IgD-negative memory B cell (primary cell): ENCODE results near the gene GRK5. TPM values are rescaled to one million over a fixed set of nuclear protein-coding genes. Genes with fewer than 3 reads are reported as not detected.

Experiments
- H3K27ac Mint-ChIP-seq, 3 donors: one replicate each; pipeline ENCODE4 v1.8.0; 2020 to 2022; ENCODE audit warnings: mild to moderate bottlenecking in 3 of 3, mixed read lengths in 3 of 3, moderate library complexity in 1 of 3
- H3K27me3 Mint-ChIP-seq: one replicate; pipeline ENCODE4 v1.8.0; 2021; ENCODE audit warnings: mixed read lengths
- H3K36me3 Mint-ChIP-seq: one replicate; pipeline ENCODE4 v1.8.0; 2020; ENCODE audit warnings: mild to moderate bottlenecking, mixed read lengths
- H3K4me1 Mint-ChIP-seq, 3 donors: one replicate each; pipeline ENCODE4 v1.8.0; 2020 to 2022; ENCODE audit warnings: mixed read lengths in 3 of 3, mild to moderate bottlenecking in 1 of 3
- H3K4me3 Mint-ChIP-seq, 4 donors: one replicate each; pipeline ENCODE4 v1.8.0; 2020 to 2022; ENCODE audit warnings: mild to moderate bottlenecking in 4 of 4, mixed read lengths in 4 of 4, moderate library complexity in 3 of 4
- H3K9me3 Mint-ChIP-seq, 3 donors: one replicate each; pipeline ENCODE4 v1.8.0; 2020 to 2021; ENCODE audit warnings: mixed read lengths in 3 of 3, mild to moderate bottlenecking in 1 of 3
- polyA plus RNA-seq: library from polyadenylated mRNA; unstranded; fragments of 300-500 nt; fragmentation: Illumina TruSeq; gene quantifications from one replicate; pipeline ENCODE4 v1.2.3, GENCODE V29; 2021

GRK5 gene
- polyA plus RNA-seq, 1 donor from 2014 or later, result 18.1 TPM

DNA sequence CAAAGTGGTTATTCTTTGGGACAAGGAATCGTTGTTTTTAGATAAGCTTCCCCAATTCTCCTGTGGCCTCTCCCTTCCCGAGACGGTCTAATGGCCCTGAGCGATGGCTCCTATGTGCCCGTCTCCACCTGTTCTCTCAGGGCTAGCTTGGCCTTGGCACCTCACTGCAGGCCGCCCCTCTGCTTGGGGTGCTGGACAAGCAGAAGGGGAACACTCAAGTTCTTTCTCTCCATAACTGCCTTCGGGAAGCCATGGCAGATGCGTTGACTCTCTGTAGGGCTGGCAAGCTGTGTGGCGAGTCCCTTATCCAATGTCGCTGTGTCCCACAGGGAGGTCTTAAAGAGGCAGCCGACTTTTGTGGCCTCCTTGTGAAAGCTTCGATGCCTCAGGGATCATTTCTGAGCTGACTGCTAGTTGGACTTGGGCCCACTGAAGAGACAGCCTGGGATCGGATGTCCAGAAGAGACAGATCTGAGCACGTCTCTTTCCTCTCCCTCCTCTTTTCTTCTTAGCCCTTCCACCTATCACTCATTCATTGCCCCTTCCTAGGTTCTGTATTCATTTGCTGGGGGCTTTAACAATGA is 70.8 kb downstream of the GRK5 start:
- H3K36me3 Mint-ChIP-seq, result peaks cover 10% of the 10 kb centered on the region
- peak overlapping the region in 2 of 3 donors; percentile 1 to 63 for H3K27ac Mint-ChIP-seq
- H3K9me3 Mint-ChIP-seq, result no peaks in the 10 kb centered on the region
- H3K4me1 Mint-ChIP-seq, result peaks cover 23 to 47% (median 28%) of the 10 kb centered on the region in 3 donors
- peak overlapping the region in 1 of 4 donors; percentile 49 for H3K4me3 Mint-ChIP-seq
- no peaks in the 10 kb centered on the region for H3K27me3 Mint-ChIP-seq

DNA sequence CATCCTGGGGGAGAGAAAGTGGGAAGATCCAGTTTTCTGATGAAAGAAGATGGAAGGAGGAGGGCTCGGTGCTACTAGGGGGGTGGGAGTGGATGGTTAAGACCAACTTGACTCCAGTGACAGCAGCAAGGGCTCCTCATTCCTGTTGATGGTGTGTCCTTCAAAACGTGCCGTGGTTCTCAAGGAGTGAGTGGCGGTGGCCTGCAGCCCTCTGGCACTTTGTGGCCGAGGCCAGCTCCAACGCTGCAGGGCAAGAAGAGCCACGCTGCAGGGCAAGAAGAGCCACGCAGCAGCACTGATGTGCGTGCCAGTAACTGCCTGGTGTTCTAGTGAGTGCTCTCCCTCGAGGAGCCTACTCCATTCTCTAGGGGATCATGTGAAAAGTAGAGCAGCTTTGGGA is 72.1 kb downstream of the GRK5 start:
- peak overlapping the region in 1 of 4 donors; percentile 19 for H3K4me3 Mint-ChIP-seq
- H3K27me3 Mint-ChIP-seq, result no peaks in the 10 kb centered on the region
- H3K9me3 Mint-ChIP-seq, result no peaks in the 10 kb centered on the region
- peaks cover 10% of the 10 kb centered on the region for H3K36me3 Mint-ChIP-seq
- peaks cover 29 to 50% (median 37%) of the 10 kb centered on the region in 3 donors for H3K4me1 Mint-ChIP-seq
- H3K27ac Mint-ChIP-seq, result peak overlapping the region in 1 of 3 donors; percentile 69

DNA sequence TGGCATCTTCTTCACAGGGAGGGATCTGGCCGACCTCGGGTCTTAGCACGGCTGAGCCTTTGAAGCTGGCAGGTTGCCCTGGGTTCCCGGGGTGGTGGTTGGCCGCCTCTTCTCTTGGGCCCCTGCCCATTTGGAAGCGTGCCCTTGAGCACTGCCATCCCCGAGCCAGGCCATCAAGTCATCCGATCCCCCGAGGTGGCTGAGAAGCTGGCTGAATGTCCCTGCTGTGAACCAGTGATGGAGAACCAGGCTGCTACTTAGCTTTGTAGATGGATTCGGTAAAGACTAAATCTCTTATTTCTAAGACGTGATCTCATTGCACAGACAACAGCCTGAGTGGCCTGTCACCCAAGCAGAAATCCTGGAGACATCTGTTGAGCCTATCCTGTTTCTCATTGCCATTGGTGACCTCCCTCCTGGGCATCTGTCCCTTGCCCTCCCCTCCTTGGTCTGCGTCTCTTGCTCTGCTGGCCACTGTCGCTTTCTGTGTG is 74.3 kb downstream of the GRK5 start:
- Mint-ChIP-seq H3K4me1 (peaks cover 37 to 56% (median 46%) of the 10 kb centered on the region in 3 donors), H3K36me3 (peaks cover 10% of the 10 kb centered on the region), H3K9me3 (no peaks in the 10 kb centered on the region), H3K27ac (peak overlapping the region in 1 of 3 donors; percentile 60), H3K27me3 (no peaks in the 10 kb centered on the region), H3K4me3 (peak overlapping the region in 1 of 4 donors; percentile 31)

DNA sequence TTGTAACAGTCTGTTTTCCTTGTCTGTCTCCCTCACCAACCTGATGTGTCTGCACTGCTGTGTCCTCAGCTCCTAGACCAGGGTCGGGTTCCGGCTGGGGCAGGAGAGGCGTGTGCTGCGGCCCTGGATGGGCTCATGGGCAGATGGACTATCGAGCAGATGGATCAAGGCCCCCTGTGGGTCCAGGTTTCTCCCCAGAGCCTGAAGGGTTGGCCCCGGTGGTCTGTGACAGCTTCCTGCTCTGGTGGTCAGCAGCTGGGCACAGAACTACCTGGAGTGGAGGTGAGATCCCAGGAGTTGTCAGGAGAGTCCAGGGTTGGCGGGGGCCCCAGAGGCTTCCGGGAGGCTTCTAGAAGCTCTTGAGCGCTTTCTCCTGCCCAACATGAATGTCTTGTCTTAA is 75.1 kb downstream of the GRK5 start:
- peaks cover 10% of the 10 kb centered on the region for H3K36me3 Mint-ChIP-seq
- peak overlapping the region in 1 of 4 donors; percentile 23 for H3K4me3 Mint-ChIP-seq
- peaks cover 40 to 54% (median 49%) of the 10 kb centered on the region in 3 donors for H3K4me1 Mint-ChIP-seq
- peak overlapping the region in 1 of 3 donors; percentile 80 for H3K27ac Mint-ChIP-seq
- H3K27me3 Mint-ChIP-seq, result no peaks in the 10 kb centered on the region
- H3K9me3 Mint-ChIP-seq, result no peaks in the 10 kb centered on the region

DNA sequence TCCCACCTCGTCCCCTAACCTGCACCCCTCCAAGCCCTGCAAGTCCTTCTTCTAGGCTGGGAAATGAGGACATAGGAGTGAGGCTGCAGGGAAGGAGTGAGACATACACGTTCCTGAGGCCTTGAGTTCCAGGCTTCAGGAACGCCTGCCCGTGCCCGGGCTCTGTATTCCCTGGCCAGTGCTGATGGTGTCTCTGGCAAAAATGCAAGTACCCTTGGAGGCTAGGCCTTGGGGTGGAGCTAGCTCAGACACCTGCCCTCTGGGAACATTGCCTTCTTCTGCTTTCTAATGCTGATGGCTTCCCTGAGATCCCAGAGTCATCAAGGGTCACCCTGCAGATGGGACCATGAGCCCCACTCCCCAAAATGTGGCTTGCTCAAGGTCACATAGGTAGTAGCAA is 76.0 kb downstream of the GRK5 start:
- Mint-ChIP-seq H3K36me3 (peaks cover 8% of the 10 kb centered on the region), H3K4me3 (peak overlapping the region in 3 of 4 donors; percentile 3 to 92 (median 11)), H3K27ac (peak overlapping the region; percentile 69 to 93 (median 80)), H3K4me1 (peaks cover 42 to 55% (median 51%) of the 10 kb centered on the region in 3 donors), H3K9me3 (no peaks in the 10 kb centered on the region), H3K27me3 (no peaks in the 10 kb centered on the region)

DNA sequence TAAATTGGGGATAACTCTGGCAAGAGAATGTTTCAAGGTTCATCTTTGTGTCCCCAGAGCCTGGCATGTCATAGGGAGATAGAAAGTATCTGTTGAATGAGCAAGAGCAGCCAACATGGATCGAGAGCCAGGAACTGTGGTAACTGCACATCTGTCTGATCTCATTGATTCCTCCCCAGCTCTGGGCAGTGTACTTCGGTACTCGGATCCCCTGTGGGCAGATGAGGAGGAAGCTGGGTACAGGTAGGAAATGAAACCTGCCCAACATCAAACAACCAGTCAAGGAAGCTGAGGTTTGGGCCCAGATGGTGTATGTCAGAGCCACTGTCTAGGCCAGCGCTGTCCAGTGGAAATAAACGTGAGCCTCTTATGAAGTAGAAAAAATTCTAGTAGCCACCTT is 76.4 kb downstream of the GRK5 start:
- no peaks in the 10 kb centered on the region for H3K9me3 Mint-ChIP-seq
- H3K36me3 Mint-ChIP-seq, result peaks cover 6% of the 10 kb centered on the region
- peaks cover 42 to 58% (median 52%) of the 10 kb centered on the region in 3 donors for H3K4me1 Mint-ChIP-seq
- peak overlapping the region; percentile 69 to 93 (median 80) for H3K27ac Mint-ChIP-seq
- H3K27me3 Mint-ChIP-seq, result no peaks in the 10 kb centered on the region
- H3K4me3 Mint-ChIP-seq, result peak overlapping the region in 3 of 4 donors; percentile 3 to 92 (median 11)

DNA sequence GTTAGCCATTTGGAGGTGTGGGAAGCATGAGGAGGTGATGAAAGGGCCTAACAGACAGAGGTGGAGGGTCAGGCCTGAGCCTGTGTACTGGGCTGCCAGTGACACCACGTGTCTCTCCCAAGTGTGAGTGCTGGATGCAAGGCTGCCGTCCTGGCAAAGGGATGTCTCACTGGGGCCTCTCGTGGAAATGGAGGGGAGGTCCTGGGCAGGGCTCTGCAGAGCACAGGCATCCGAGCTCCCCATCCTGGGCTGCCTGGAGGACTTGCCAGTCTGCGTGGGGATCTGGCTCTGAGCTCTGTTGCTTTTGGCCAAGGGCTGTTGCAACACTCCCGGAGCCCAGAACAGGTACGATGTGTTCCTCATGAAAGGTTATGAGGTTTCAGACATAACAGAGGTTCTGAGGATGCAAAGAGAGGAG is 77.3 kb downstream of the GRK5 start:
- peak overlapping the region; percentile 31 to 89 (median 80) for H3K27ac Mint-ChIP-seq
- H3K9me3 Mint-ChIP-seq, result no peaks in the 10 kb centered on the region
- H3K36me3 Mint-ChIP-seq, result peaks cover 4% of the 10 kb centered on the region
- H3K4me3 Mint-ChIP-seq, result peak overlapping the region in 2 of 4 donors; percentile 17 to 54
- H3K27me3 Mint-ChIP-seq, result no peaks in the 10 kb centered on the region
- peaks cover 50 to 64% (median 51%) of the 10 kb centered on the region in 3 donors for H3K4me1 Mint-ChIP-seq

DNA sequence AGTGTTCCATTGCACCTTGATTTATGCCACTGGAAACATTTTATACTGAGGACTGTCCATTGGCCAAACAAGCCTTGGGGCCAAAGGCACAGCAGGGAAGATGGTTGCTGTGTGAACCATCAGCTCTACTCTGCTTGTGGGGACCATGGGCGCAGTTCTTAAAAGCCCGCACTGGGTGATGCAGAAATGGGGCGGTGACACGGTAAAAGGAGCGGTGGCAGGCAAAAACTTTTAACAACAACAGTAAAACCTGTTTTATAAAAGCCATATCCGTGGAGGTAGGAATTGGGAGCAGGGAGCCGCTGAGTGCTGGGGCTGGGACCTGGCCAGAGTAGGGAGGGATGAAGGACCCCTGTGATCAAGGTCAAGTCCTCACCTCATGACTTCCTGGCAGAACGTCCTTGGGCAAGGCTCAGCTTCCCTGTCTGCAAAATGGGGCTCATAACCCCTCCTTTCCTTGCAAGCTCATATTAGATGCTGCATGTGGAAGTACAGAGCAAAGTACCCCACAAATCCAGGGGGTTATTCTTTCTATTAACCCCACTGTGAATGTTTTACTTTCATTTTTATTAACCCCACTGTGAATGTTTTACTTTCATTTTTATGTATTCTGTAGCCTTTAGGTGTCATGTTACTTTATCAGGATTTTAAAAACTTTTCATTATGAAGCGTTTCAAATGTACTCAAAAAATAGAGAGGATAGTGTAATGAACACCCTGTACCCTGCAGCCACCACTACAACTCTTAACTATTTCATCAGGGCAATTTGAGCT is 78.3 kb downstream of the GRK5 start:
- Mint-ChIP-seq H3K4me3 (peak overlapping the region in 3 of 4 donors; percentile 13 to 83 (median 75)), H3K9me3 (no peaks in the 10 kb centered on the region), H3K36me3 (no peaks in the 10 kb centered on the region), H3K27ac (peak overlapping the region; percentile 31 to 89 (median 80)), H3K27me3 (no peaks in the 10 kb centered on the region), H3K4me1 (peaks cover 54 to 67% (median 57%) of the 10 kb centered on the region in 3 donors)

DNA sequence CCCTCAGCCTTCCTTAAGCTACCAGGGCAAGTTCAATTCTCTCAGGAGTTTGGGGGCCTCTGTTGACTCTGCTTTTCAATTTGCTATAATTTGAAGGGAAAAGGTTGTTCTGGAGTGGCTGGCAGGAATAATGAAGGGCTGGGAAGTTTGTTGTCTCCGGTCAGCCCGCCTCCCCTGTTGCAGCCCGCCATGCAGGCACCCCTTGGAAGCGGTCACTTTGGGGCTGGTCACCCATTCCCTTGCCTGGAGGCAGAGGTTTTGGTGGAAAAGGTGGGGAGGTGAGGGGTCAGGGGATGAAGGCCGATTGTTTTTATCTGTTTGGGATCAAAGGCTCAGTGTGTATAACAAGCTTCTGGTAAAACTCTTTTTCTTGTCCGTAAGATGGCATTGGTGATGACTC is 79.1 kb downstream of the GRK5 start:
- peak overlapping the region in 2 of 4 donors; percentile 20 to 63 for H3K4me3 Mint-ChIP-seq
- H3K36me3 Mint-ChIP-seq, result no peaks in the 10 kb centered on the region
- H3K4me1 Mint-ChIP-seq, result peaks cover 56 to 66% (median 56%) of the 10 kb centered on the region in 3 donors
- H3K27ac Mint-ChIP-seq, result peak overlapping the region in 2 of 3 donors; percentile 80 to 89
- no peaks in the 10 kb centered on the region for H3K9me3 Mint-ChIP-seq
- no peaks in the 10 kb centered on the region for H3K27me3 Mint-ChIP-seq

DNA sequence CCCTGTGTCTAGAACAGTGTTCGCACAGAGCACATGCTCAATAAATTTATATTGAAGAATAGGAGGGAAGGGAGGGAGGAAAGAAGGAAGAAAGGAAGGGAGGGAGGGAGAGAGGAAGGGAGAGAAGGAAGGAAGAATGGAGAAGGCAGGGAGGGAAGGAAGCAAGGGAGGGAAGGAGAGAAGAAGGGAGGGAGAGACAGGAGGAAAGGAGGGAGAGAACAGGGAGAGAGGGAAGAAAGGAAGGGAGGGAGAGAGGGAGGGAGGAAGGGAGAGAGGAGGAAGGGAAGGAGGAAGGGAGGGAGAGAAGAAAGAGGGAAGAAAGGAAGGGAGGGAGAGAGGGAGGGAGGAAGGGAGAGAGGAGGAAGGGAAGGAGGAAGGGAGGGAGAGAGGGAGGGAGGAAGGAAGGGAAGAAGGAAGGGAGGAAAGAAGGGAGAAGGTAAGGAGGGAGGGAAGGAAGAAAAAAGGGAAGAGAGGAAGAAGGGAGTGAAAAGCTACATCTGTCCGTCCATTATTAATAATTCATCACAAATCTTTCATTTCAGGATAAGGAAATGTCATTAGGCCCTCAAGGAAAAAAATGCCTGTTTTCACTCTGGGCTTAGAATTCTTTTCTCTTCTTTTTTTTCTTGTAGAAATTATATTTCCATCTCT is 79.7 kb downstream of the GRK5 start:
- H3K27me3 Mint-ChIP-seq, result no peaks in the 10 kb centered on the region
- H3K36me3 Mint-ChIP-seq, result no peaks in the 10 kb centered on the region
- H3K27ac Mint-ChIP-seq, result peak overlapping the region in 1 of 3 donors; percentile 80
- H3K4me1 Mint-ChIP-seq, result peaks cover 52 to 60% (median 56%) of the 10 kb centered on the region in 3 donors
- H3K4me3 Mint-ChIP-seq, result peak overlapping the region in 2 of 4 donors; percentile 20 to 63
- H3K9me3 Mint-ChIP-seq, result no peaks in the 10 kb centered on the region

DNA sequence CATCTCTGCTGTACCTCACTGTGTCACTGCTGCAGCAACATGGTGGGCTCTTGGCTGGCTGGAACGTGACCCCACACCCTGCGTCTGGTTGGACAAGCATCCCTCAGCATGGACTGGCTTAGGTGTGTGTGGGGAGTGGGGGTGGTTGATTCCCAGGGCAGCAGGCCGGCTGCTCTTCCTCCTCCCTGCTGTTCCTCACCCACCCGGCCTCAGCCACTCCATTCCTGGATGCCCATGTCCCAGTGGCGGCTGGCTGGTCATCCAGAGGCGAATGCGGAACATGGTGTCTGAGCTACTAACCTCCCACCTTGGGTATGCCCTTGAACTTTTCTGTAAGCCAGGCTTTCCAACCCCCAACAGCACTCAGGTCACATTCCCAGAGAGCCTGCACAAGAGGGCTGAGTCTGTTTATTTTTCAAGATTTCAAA is 81.2 kb downstream of the GRK5 start:
- H3K4me1 Mint-ChIP-seq, result peaks cover 59 to 69% (median 65%) of the 10 kb centered on the region in 3 donors
- no peaks in the 10 kb centered on the region for H3K9me3 Mint-ChIP-seq
- H3K27me3 Mint-ChIP-seq, result no peaks in the 10 kb centered on the region
- H3K36me3 Mint-ChIP-seq, result peaks cover 6% of the 10 kb centered on the region
- peak overlapping the region in 1 of 3 donors; percentile 87 for H3K27ac Mint-ChIP-seq
- H3K4me3 Mint-ChIP-seq, result no peak overlapping the region

DNA sequence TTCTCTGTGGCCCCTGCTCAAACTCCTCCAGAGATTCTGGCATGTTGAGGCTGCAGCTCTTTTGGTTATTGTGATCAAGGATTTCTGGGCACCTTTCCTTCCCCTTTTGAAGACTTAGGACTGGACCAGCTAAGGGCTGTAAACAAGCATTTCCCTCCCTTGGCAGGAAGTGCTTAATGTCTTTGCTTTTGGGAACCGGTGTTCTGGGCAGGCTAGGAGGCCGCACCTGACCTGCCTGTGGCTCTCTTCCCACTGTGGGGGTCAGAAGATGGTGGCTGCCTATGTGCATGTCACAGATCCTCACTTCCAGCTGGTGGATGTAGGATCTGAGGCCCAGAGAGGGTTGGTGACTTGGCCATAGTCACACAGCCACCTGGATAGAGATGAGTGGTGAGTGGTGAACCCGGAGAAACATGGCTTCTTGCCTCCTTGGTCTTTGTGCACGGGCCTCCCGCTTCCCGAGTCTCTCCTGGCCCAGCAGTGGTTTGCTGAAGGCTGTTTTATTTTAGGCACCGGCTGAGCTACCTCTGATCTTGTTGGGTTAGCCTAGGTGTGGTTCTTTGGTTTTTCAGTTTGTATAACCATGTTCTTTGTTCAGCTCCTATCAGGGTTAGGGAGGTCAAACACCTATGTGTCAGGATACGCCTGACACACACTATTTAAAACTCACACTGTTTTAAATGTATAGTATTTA is 82.0 kb downstream of the GRK5 start:
- no peaks in the 10 kb centered on the region for H3K27me3 Mint-ChIP-seq
- peaks cover 6% of the 10 kb centered on the region for H3K36me3 Mint-ChIP-seq
- H3K4me3 Mint-ChIP-seq, result peak overlapping the region; percentile 29 to 71 (median 45)
- no peaks in the 10 kb centered on the region for H3K9me3 Mint-ChIP-seq
- H3K27ac Mint-ChIP-seq, result peak overlapping the region; percentile 63 to 91 (median 87)
- peaks cover 55 to 62% (median 59%) of the 10 kb centered on the region in 3 donors for H3K4me1 Mint-ChIP-seq

DNA sequence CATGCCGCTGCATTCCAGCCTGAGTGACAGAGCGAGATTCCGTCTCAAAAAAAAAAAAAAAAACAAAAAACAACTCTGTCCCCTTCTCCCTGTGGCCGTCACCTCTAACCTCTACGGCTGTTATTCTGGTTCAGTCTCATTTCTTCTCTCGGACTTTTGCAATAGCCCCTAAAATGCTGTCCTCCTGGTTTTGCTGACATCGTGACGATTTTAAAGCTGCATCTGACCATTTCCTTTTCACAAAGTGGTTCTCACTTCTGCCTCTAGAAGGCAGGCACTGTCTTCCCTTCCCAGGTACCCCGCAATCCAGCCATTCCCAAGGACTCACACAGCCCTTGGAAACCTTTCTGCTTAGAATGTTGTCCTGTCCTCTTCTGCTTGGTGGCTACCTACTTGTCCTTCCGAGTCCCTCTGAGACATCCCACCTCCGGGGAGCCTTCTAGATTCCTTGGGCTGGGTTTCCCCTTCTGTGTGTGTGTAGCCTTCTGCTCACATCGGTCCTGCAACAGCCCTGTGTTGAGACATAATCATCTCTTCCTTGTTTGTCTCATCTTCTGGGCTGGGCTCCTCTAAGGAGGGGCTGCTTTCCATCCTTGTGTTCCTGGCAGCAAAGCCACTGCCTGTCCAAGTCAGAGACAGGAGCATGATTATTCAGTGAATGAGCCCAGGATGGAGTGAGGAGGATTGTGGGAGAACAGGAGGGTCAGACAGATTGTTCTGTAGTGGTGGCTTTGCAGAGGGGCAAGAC is 83.1 kb downstream of the GRK5 start:
- Mint-ChIP-seq H3K4me3 (peak overlapping the region in 1 of 4 donors; percentile 61), H3K27me3 (no peaks in the 10 kb centered on the region), H3K36me3 (peaks cover 9% of the 10 kb centered on the region), H3K4me1 (peaks cover 47 to 51% (median 48%) of the 10 kb centered on the region in 3 donors), H3K27ac (peak overlapping the region in 2 of 3 donors; percentile 3 to 91), H3K9me3 (no peaks in the 10 kb centered on the region)
